Activated gamma-delta T cell treated with anti-CD3 and anti-CD28 coated beads, Interleukin-2, amount 50 U/mL, for 16 hours (primary cell): ENCODE results near the gene UBL7.

ENCODE experiments used
- DNase-seq: peaks from one replicate; pipeline ENCODE4 v3.0.0-alpha.2; 2020; ENCODE audit warnings: low read depth

UBL7 gene

DNA sequence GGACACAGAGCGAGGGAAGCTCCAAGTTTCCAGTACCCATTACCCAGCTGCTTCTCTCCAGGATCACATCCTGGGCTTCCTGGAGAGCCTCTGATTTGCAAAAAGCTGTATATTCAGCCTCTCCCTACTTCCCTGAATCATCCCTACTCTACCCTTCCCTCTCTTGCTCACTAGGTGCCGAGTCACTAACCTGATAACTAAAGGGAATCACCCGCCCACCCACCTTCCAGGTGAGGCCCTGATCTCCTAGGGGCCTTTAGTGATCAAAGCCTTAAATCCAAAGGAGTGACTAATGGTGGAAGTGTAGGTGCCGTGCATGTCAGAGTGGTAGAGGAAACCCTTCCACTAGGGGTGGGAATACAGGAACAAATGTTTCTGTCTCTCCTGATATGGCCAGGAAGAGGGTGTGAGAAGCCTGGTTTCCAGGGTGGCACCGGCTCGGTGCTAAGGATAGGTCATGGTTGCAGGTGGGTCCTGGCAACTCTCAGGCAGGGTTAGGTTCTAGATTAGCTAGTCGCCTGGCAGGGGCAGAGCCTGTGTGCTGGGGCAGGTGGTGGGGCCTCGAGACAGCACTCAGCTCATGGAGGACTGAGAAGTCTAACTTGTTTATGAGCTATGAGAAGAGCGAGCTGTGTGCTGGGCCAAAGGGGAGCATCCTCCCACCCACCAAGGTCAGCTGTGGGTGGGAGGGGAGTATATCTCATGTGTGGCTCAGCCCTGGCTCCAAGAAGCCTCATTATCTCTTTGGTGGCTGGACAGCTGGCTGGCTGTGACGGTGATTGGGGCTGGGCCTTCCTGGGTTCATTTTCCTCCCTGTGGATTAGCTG lies 37.3 kb downstream of the UBL7 start:
- no peak for DNase-seq

DNA sequence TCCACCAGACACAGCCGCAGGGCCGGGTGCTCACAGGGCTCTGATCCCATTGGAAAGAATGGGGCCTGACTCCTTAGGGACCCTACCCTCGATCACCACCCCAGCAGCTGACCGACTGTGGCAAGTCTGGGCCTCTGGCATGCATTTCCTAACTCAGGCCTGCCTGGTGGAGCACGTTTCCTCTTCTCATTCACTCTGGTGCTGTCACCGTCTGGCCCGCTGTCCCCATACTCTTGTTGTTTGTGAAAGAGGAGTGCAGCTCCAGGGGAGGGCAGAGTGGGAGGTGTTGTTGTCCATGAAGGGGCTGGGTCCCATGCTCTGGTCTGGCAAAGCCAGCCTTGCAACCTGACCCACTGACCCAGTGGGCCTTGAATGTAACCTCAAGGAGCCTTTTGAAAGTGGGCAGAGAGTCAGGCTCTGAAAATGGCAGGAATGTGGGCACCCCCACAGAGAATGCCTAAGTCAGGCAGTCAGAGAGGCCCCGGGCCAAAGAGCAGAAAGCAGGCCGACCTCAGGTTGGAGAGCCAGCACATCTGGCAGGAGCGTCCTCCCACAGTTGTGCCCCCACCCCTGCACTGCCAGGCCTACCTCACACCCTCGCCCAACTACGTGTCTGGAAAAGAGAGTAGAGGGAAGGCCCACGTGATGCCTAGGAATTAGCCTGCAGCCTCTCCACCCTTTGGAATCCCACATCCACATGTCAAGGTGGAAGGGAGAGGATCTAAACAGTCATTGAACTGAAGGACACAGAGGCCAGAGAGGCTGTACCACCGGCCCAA lies 38.1 kb downstream of the UBL7 start:
- no peak for DNase-seq

DNA sequence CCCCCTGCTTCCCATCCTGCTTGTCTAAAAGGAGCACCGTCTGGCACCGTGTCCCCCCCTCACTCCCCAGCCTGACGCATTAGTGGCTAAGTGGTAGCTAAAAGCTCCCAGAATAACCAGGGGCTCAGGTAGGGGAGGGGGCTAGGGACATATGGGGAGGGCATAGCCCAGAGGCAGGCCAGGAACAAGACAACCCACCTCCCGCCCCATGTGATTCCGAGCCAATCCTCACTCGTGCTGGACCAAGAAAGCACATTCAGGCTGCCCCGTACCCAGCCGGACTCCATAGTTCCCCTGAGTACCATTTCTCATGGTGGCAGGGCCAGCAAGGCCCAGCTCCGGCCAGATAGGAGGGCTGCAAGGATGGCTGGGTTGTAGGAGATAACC lies 38.7 kb downstream of the UBL7 start:
- no peak for DNase-seq

DNA sequence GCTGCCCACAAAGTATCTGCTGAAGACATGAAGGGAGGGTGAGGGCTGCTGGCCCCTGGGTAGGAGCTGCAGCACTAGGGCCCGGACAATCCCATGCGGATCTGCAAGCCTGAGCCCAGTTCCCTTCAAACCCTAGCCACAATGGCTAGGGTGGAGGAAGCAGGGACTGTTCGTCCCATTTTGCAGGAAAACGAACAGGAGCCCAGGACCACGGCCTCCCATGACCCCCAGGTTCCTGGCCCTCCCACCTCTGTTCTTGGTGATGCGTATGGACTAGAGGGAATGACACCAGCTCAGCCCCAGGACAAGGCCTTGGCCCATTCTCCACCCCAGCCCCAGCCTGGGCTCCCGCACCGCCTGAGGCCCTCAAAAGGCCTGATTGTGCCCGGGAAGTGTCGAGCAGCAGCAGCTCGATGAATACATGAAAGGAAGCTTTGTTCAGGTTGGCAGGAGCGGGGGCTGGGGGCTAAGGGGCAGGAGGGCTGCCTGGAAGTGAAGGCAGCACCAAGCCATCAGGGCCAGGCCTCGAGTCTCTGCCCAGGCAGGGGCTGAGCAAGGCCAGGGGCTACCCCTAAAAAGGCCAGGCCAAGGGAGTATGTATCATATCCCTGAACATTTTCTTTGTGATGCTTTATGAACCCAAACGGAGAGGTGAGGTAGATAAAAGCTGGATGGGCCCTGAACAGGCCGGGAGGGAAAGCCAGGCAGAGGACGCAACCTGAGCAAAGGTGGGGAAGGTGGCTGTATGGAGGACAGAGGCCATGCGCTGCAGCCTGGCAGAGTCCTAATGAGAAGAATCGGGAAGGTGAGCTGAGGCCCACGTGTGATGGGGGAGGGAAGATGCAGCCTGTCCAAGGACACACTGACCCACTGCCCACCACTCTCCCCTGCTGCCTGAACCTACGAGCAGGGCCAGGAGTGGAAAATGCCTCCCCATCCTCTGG lies 39.4 kb downstream of the UBL7 start:
- no peak for DNase-seq

GRCh38 chr15:74420193-74420905 lies 40.6 kb downstream of the UBL7 start:
- DNase-seq, result no peak

GRCh38 chr15:74419432-74419831 lies 41.5 kb downstream of the UBL7 start:
- no peak for DNase-seq

DNA sequence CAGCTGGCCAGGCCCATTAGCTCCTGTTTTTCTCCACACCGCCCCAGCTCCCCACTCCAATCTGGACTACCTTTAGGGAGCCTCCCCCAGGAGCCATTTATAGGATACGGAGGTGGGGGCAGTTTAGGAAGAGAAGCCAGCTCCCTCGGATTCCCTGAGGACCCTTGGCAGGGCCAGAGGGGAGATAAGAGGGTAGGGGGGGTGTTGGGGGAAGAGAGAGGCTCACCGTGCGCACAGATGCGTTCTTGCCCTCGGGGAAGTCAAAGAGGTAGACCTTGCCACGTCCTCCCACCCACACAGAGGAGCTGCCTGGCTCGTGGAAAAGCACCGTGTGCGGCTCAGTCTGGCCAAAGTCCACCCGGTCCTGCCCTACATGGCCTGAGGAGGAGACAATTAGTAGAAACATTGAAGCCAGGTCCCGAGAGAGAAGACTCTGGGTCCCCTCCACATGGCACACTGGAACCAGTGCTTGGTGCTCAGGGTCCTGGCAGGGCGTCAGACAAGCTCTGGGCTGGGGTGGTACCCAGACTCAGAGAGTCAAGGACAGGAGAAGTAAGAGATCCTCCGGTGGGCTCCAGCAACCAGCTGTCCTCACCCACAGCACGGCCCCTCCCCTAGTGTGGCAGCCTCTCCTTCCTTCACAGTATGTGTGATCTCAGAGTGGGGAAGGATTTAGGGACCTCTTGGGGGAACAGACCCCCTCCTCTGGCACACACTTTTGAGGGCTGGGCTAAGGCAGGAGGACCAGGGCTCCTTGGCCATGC lies 42.2 kb downstream of the UBL7 start:
- DNase-seq, result no peak

GRCh38 chr15:74417670-74418069 lies 43.3 kb downstream of the UBL7 start:
- no peak for DNase-seq

GRCh38 chr15:74417225-74417624 lies 43.7 kb downstream of the UBL7 start:
- DNase-seq, result no peak

- DNase-seq, result no peak
Observed at GRCh38 chr15:74415966-74416916, 44.7 kb downstream of the UBL7 start.

DNA sequence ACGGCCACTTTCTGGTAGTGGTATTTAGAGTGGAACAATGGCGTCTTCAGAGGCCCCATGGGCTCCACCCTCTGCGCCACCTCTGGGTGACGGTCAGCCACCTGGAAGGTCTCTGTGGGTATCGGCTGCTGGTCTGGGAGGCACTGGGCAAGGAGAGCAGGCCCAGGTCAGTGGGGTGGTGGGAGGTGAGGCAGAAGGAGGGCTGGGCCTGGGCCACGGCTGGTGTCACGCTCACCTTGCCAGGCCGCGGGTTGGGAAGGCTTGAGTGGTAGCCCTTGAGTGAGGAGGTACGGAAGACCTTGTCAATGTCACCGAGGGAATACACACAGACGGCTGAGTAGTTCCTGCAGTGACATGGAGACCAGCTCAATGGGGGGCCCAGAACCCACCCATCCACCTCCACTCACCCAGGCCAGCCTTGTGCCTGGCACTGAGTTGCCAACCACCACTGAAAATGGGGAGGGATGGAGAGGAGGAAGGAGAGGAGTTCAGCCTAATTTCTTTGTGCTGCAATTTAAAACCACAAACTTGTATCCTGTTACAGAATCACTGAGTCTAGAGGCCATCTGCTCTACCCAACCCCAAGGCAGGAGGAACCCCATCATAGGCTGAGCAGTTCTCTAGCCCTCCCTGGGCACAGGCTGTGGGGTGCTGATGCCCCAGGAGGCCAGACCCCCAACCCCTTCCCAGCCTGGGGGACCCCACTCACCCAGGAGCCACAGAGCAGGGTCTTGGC lies 46.2 kb downstream of the UBL7 start:
- no peak for DNase-seq

DNA sequence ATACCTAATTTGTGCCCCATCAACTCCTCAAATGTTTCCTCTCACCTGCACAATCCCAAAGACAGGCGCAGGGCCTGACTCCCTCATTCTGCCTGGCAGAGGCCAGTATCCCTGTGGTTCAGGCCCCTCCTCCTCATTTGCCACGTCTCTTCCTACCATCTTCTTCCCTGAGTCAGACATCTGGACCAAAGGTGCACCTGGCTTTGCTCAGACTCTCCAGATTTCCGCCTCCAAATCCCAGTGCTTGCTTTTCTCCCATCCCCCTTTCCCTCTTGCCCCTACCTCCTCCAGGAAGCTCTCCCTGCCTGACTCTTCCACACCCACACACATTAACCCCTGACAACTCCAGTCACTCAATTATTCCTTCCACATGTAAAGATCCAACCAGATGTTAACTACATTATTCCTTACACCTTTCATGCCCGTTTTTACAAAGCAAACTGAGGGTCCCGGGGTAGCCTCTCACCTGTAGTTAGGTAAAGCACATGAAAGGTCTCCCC lies 46.8 kb downstream of the UBL7 start:
- DNase-seq, result no peak

DNA sequence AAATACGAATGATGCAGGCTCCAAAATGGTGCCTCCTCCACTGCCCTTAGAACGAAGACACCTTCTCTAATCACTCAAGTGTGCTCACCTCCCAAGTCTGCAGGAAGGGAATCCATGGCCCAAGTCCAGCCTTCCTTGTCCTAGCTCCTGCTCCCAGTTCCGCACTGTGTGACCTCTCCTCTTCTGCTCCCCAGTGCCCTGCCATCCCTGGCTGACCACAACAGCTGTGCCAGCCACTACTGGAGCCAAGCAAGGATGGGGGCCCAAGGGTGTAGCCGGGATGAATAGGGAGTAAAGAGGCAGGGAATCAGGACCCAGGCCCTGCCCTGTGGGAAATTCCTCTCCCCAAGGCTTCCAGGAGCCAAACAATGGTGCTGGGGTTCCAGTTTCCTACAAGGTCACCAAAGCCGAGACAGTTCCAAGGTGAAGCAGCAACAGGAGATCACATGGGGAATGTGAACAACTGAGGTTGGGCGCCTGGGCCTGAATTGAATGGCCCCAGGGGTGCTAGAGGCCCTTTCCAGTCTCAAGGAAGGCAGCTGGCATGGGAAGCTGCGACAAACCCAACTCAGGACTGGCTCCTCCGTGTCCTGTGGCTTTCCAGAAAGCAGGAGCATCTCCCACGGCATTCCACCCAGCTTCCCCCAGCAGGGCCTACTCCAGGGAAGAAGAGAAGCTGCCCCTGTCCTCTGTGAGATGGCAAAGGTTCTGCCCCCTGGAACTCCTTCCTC lies 47.4 kb downstream of the UBL7 start:
- DNase-seq, result no peak

GRCh38 chr15:74412159-74412558 lies 48.8 kb downstream of the UBL7 start:
- no peak for DNase-seq

DNA sequence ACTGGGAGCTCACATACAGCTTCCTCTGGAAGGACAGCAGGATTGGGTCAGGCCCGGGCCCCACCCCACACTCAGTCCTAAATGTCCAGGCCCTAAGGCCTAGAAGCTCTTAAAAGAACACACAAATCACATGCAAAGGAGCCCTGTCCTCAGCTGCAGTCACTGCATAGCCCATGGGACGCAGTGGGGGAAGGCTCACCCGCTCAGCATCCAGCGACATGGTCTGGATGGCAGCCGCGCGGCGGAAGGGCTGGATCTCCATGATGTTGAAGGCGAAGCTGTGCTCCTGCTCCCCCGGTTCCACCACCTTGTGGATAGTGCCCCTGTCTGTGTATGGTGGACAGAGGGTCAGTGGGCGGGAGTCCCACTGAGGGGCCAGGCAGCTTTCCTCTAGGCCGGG lies 49.3 kb downstream of the UBL7 start:
- no peak for DNase-seq

DNA sequence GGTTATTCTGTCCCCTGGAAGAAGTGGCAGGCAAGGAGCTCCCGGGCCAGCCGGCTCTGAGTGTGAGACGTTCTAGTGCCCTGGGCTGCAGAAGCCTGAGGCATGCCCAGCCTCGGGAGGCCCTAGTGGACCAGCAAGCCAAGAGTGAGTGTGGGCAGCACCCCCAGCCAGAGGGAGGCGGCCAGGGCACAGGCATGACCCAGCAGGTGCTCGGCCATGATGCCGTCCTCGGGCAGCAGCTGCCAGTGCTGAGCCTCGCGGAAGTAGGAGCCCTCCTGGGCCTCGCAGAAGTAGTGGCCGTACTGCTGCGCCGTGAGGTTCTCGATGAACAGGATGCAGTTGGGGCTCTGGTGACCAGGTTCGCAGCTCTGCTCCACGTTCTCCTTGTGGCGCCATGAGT lies 50.5 kb downstream of the UBL7 start:
- no peak for DNase-seq

GRCh38 chr15:74409225-74409624 lies 51.7 kb downstream of the UBL7 start:
- no peak for DNase-seq

GRCh38 chr15:74408815-74409214 lies 52.1 kb downstream of the UBL7 start:
- DNase-seq, result no peak
